ENCODE measurements around the gene LRPAP1. TPM values are rescaled to one million over a fixed set of nuclear protein-coding genes. Genes with fewer than 3 reads are reported as not detected.

The LRPAP1 gene
- total and polyA plus RNA-seq, 2 experiments from 2014 or later = 231 to 296 TPM

- DNase-seq (ENCODE audit: low read depth in 1 of 2, low spot score in 1 of 2) = no peak
- no peak for TF ChIP-seq CTCF (IDR thresholded peaks at IDR 0.05; ENCODE audit: low read depth, low read length)
- Histone ChIP-seq H3K27me3 (no peaks in the 10 kb centered on the region), H3K4me3 (no peak overlapping the region), H3K9me3 (ENCODE audit: low read depth) (no peaks in the 10 kb centered on the region), H3K36me3 (peaks cover 28% of the 10 kb centered on the region), H3K27ac (no peak overlapping the region), H3K4me1 (ENCODE audit: low read depth) (no peaks in the 10 kb centered on the region)
Observed at GRCh38 chr4:3511187-3511586, 21.0 kb downstream of the LRPAP1 start.

GRCh38 chr4:3510481-3510880 is 21.7 kb downstream of the LRPAP1 start:
- Histone ChIP-seq H3K4me1 (ENCODE audit: low read depth) (no peaks in the 10 kb centered on the region), H3K27ac (no peak overlapping the region), H3K9me3 (ENCODE audit: low read depth) (no peaks in the 10 kb centered on the region), H3K27me3 (no peaks in the 10 kb centered on the region), H3K36me3 (peaks cover 23% of the 10 kb centered on the region), H3K4me3 (no peak overlapping the region)
- no peak for TF ChIP-seq CTCF (IDR thresholded peaks at IDR 0.05; ENCODE audit: low read depth, low read length)
- DNase-seq (ENCODE audit: low read depth in 1 of 2, low spot score in 1 of 2) = no peak

GRCh38 chr4:3508542-3508941 is 23.7 kb downstream of the LRPAP1 start:
- TF ChIP-seq CTCF (IDR thresholded peaks at IDR 0.05; ENCODE audit: low read depth, low read length) = no peak
- H3K4me1 ChIP-seq (ENCODE audit: low read depth) = no peaks in the 10 kb centered on the region
- H3K27ac ChIP-seq = no peak overlapping the region
- H3K36me3 ChIP-seq = peaks cover 13% of the 10 kb centered on the region
- DNase-seq (ENCODE audit: low read depth in 1 of 2, low spot score in 1 of 2) = no peak
- H3K9me3 ChIP-seq (ENCODE audit: low read depth) = no peaks in the 10 kb centered on the region
- no peaks in the 10 kb centered on the region for H3K27me3 ChIP-seq
- H3K4me3 ChIP-seq = no peak overlapping the region

GRCh38 chr4:3505231-3505630 is 27.0 kb downstream of the LRPAP1 start:
- no peak for TF ChIP-seq CTCF (IDR thresholded peaks at IDR 0.05; ENCODE audit: low read depth, low read length)
- Histone ChIP-seq H3K27ac (no peak overlapping the region), H3K9me3 (ENCODE audit: low read depth) (no peaks in the 10 kb centered on the region), H3K27me3 (no peaks in the 10 kb centered on the region), H3K4me3 (no peak overlapping the region), H3K4me1 (ENCODE audit: low read depth) (no peaks in the 10 kb centered on the region), H3K36me3 (peaks cover 14% of the 10 kb centered on the region)
- no peak for DNase-seq (ENCODE audit: low read depth in 1 of 2, low spot score in 1 of 2)

- no peak overlapping the region for H3K4me3 ChIP-seq
- H3K27ac ChIP-seq = no peak overlapping the region
- no peaks in the 10 kb centered on the region for H3K4me1 ChIP-seq (ENCODE audit: low read depth)
- H3K36me3 ChIP-seq = peaks cover 11% of the 10 kb centered on the region
- H3K27me3 ChIP-seq = no peaks in the 10 kb centered on the region
- no peak for DNase-seq (ENCODE audit: low read depth in 1 of 2, low spot score in 1 of 2)
- no peak for TF ChIP-seq CTCF (IDR thresholded peaks at IDR 0.05; ENCODE audit: low read depth, low read length)
- H3K9me3 ChIP-seq (ENCODE audit: low read depth) = no peaks in the 10 kb centered on the region
Observed at GRCh38 chr4:3502941-3503936, 29.0 kb downstream of the LRPAP1 start.
